Measurements from ENCODE around the gene CD3E.

DNA sequence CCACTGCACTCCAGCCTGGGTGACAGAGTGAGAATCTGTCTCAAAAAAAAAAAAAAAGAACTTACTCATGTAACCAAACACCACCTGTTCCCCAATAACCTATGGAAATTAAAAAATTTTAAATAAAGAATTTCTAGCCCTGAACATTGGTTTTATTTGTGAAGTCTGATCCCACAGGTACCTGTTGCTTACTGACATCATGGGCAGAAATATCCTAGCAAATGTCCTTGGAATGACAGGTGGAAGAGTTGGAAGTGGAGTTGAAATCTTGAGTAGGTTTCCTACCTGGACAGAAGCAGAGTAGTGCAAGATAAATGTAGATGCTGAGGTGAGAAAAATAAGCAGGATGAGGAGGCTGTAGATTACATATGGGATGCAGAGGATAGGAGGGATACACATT lies 20.8 kb downstream of the CD3E start:
- TF ChIP-seq, protein P1, sequence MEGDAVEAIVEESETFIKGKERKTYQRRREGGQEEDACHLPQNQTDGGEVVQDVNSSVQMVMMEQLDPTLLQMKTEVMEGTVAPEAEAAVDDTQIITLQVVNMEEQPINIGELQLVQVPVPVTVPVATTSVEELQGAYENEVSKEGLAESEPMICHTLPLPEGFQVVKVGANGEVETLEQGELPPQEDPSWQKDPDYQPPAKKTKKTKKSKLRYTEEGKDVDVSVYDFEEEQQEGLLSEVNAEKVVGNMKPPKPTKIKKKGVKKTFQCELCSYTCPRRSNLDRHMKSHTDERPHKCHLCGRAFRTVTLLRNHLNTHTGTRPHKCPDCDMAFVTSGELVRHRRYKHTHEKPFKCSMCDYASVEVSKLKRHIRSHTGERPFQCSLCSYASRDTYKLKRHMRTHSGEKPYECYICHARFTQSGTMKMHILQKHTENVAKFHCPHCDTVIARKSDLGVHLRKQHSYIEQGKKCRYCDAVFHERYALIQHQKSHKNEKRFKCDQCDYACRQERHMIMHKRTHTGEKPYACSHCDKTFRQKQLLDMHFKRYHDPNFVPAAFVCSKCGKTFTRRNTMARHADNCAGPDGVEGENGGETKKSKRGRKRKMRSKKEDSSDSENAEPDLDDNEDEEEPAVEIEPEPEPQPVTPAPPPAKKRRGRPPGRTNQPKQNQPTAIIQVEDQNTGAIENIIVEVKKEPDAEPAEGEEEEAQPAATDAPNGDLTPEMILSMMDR (IDR thresholded peaks at IDR 0.05) = no peak
- TF ChIP-seq POLR2AphosphoS5 (IDR thresholded peaks at IDR 0.05; ENCODE audit: insufficient read depth in 1 of 2, low read depth in 1 of 2) (no peak), POLR2A (IDR thresholded peaks at IDR 0.05) (no peak)
